Endothelial cell of umbilical vein (primary cell): ENCODE results near the gene CYP4V2. TPM values are rescaled to one million over a fixed set of nuclear protein-coding genes. Genes with fewer than 3 reads are reported as not detected.

Experiments
- BruUV-seq: library from RNA; stranded (reverse); fragments of 400-500 nt; replicated peaks from 2 replicates; lab custom pipeline; 2021; lab: Mats Ljungman, UMichigan
- CTCF ChIA-PET: fragments of 300-600, 350-600 bp; sonication (Branson Sonifier 250); formaldehyde crosslinking; loops from one replicate; lab custom pipeline; 2021; ENCODE audit warnings: antibody characterized with exemption, inconsistent platforms; lab: Charles Lee
- POLR2A ChIA-PET: fragments of 300-600, 350-600 bp; sonication (Branson Sonifier 250); formaldehyde crosslinking; loops from one replicate; lab custom pipeline; 2021; ENCODE audit warnings: antibody characterized with exemption, inconsistent platforms; lab: Charles Lee
- DNase-seq: peaks from one replicate; pipeline ENCODE4 v3.0.0-alpha.2; 2011; ENCODE audit warnings: low read depth, low spot score
- FAIRE-seq: peaks from 2 replicates; lab custom pipeline; 2011; peaks lifted over from hg19 to GRCh38; lab: Jason Lieb, UNC
- H2AFZ ChIP-seq: 2 replicates; pipeline ENCODE4 v1.6.0; 2012; ENCODE audit warnings: low read depth, low read length, control low read depth, inconsistent platforms
- H3K27ac ChIP-seq: 2 replicates; pipeline ENCODE4 v1.5.1; 2011; ENCODE audit warnings: low read depth, mild to moderate bottlenecking, control low read depth, low read length, moderate library complexity; ENCODE audit not compliant: insufficient read depth
- H3K27me3 ChIP-seq, 2 experiments: 2 replicates each; pipeline versions ENCODE4 v1.6.0 to v1.6.1; 2011; ENCODE audit warnings: low read length in 2 of 2, mixed read lengths in 1 of 2; ENCODE audit not compliant: control insufficient read depth in 2 of 2, insufficient read depth in 2 of 2
- H3K36me3 ChIP-seq, 2 experiments: 2 replicates in 1 of 2; 3 replicates in 1 of 2; pipeline ENCODE4 v1.5.1; 2011; ENCODE audit warnings: low read length in 2 of 2, mild to moderate bottlenecking in 1 of 2, moderate library complexity in 1 of 2; ENCODE audit not compliant: control insufficient read depth in 2 of 2, insufficient read depth in 2 of 2; ENCODE audit errors: extremely low read depth in 1 of 2
- H3K4me1 ChIP-seq: 3 replicates; pipeline ENCODE4 v1.5.1; 2011; ENCODE audit warnings: mild to moderate bottlenecking, low read length; ENCODE audit not compliant: control insufficient read depth, insufficient read depth; ENCODE audit errors: extremely low read depth
- H3K4me2 ChIP-seq: 2 replicates; pipeline ENCODE4 v1.6.1; 2011; ENCODE audit warnings: low read length, control low read depth, mixed read lengths; ENCODE audit not compliant: insufficient read depth
- H3K4me3 ChIP-seq, 3 experiments: fragments of 200-600 bp in 1 of 3; sonication (generic), shearing (Covaris generic) in 1 of 3; replicated peaks in 1 of 3; 2 replicates each; pipeline ENCODE4 v1.5.1; 2011 to 2016; ENCODE audit warnings: control low read depth in 3 of 3, low read length in 3 of 3, mild to moderate bottlenecking in 2 of 3, inconsistent platforms in 1 of 3, low read depth in 1 of 3, moderate library complexity in 1 of 3; ENCODE audit not compliant: insufficient read depth in 1 of 3
- H3K79me2 ChIP-seq: 2 replicates; pipeline ENCODE4 v1.6.0; 2012; ENCODE audit warnings: low read length, inconsistent platforms; ENCODE audit not compliant: control insufficient read depth, insufficient read depth
- H3K9ac ChIP-seq: replicated peaks from 2 replicates; pipeline ENCODE3; 2011; ENCODE audit warnings: low read length, control low read depth; ENCODE audit not compliant: insufficient read depth; ENCODE audit errors: extremely low read depth
- H3K9me1 ChIP-seq: replicated peaks from 3 replicates; pipeline ENCODE4 v1.6.0; 2011; ENCODE audit warnings: mild to moderate bottlenecking, low read length; ENCODE audit not compliant: control insufficient read depth, insufficient read depth; ENCODE audit errors: extremely low read depth
- H3K9me3 ChIP-seq: replicated peaks from 2 replicates; pipeline ENCODE4 v1.5.1; 2012; ENCODE audit warnings: low read length, inconsistent platforms; ENCODE audit not compliant: control insufficient read depth, insufficient read depth
- H4K20me1 ChIP-seq: replicated peaks from 2 replicates; pipeline ENCODE3; 2011; ENCODE audit warnings: mild to moderate bottlenecking, low read length; ENCODE audit not compliant: control insufficient read depth, insufficient read depth; ENCODE audit errors: extremely low read depth
- CTCF ChIP-seq, 2 donors: IDR thresholded peaks; 1 replicate in 1 of 2; 2 replicates in 1 of 2; pipeline ENCODE4 v1.5.1; 2011; ENCODE audit warnings: low read length in 2 of 2, mild to moderate bottlenecking in 2 of 2, moderate library complexity in 2 of 2, control low read depth in 1 of 2, inconsistent platforms in 1 of 2, low read depth in 1 of 2; ENCODE audit not compliant: insufficient read depth in 1 of 2; ENCODE audit errors: extremely low read depth in 1 of 2
- EZH2 ChIP-seq: IDR thresholded peaks from 2 replicates; pipeline ENCODE4 v1.6.1; 2012; ENCODE audit warnings: borderline replicate concordance, low read depth, mild to moderate bottlenecking, moderate library complexity, low read length, inconsistent platforms; ENCODE audit not compliant: severe bottlenecking
- FOS ChIP-seq: IDR thresholded peaks from 2 replicates; pipeline ENCODE4 v1.6.1; 2011; ENCODE audit warnings: mild to moderate bottlenecking, low read length, moderate library complexity, borderline replicate concordance; ENCODE audit not compliant: insufficient read depth
- GATA2 ChIP-seq: IDR thresholded peaks from 2 replicates; pipeline ENCODE4 v1.7.0; 2011; ENCODE audit warnings: low read depth, mild to moderate bottlenecking, moderate library complexity, mixed read lengths, low read length; ENCODE audit not compliant: insufficient read length, insufficient read depth
- JUN ChIP-seq: IDR thresholded peaks from 2 replicates; pipeline ENCODE4 v1.6.1; 2011; ENCODE audit warnings: borderline replicate concordance, low read depth; ENCODE audit not compliant: insufficient read length, insufficient read depth
- MAX ChIP-seq: IDR thresholded peaks from 2 replicates; pipeline ENCODE4 v1.6.1; 2011; ENCODE audit not compliant: insufficient read depth, insufficient read length
- MYC ChIP-seq: IDR thresholded peaks from one replicate; pipeline ENCODE4 v1.6.1; 2011; ENCODE audit warnings: mild to moderate bottlenecking, low read depth, low read length
- POLR2A ChIP-seq: IDR thresholded peaks from 2 replicates; pipeline ENCODE4 v1.6.1; 2012; ENCODE audit warnings: low read depth, mild to moderate bottlenecking, control low read depth, low read length
- POLR2AphosphoS5 ChIP-seq: IDR thresholded peaks from 2 replicates; pipeline ENCODE4 v1.6.1; 2012; ENCODE audit warnings: low read depth, mild to moderate bottlenecking, control low read depth, low read length, moderate library complexity; ENCODE audit not compliant: insufficient read depth
- dilution Hi-C: fragments of 300-500 bp; cut with MboI; formaldehyde crosslinking; loops from one replicate; pipeline ENCODE4 v1.15.0; 2019; ENCODE audit warnings: low sequenced_read_pairs; ENCODE audit not compliant: extremely low pct_ligation_motif_present
- intact Hi-C: fragments of 100-400 bp; cut with micrococcal nuclease; formaldehyde crosslinking; loops from one replicate; pipeline ENCODE4 v1.10.0; 2022
- polyA plus RNA-seq, 4 experiments: library from polyadenylated mRNA; depleted of rRNA in 3 of 4; stranded (reverse) in 3 of 4; unstranded in 1 of 4; fragments of >200 nt; gene quantifications; 2 replicates each; pipeline versions ENCODE4 v1.2.1 to v1.2.3, GENCODE V29; 2011 to 2012; ENCODE audit warnings: missing spikeins in 1 of 4
- total RNA-seq: library from RNA; stranded (reverse); gene quantifications from 2 replicates; pipeline ENCODE4 v1.2.3, GENCODE V29; 2021

Gene CYP4V2
- total and polyA plus RNA-seq, 2 donors (not counting 3 experiments of a cell fraction or from before 2014, with no cell fraction given): 0.28 to 1.7 TPM

- BruUV-seq: no TSS peak
- dilution Hi-C loops: no loop called here
- Histone ChIP-seq H3K9me3 (no peaks in the 10 kb centered on the region), H2AFZ (no peak overlapping the region), H4K20me1 (no peaks in the 10 kb centered on the region), H3K9me1 (no peaks in the 10 kb centered on the region), H3K4me2 (no peak overlapping the region), H3K9ac (no peak overlapping the region), H3K79me2 (no peaks in the 10 kb centered on the region), H3K4me1 (no peaks in the 10 kb centered on the region), H3K27ac (no peak overlapping the region), H3K27me3 (no peaks in the 10 kb centered on the region), H3K36me3 (no peaks in the 10 kb centered on the region), H3K4me3 (no peak overlapping the region)
- FAIRE-seq: no peak
- TF ChIP-seq POLR2AphosphoS5 (no peak), JUN (no peak), FOS (no peak), MAX (no peak), POLR2A (no peak), EZH2 (no peak), MYC (no peak), GATA2 (no peak), CTCF (IDR thresholded peaks at IDR 0.05; ENCODE audit: extremely low read depth in 1 of 2, insufficient read depth in 1 of 2, low read depth in 1 of 2, low read length in 2 of 2) (no peak)
- ChIA-PET CTCF (interaction anchor here (1.3 kb wide), 1 partner anchor 10 kb away, joined by 3 read pairs; no protein-coding TSS in a partner anchor), POLR2A (no interaction called here)
- intact Hi-C loops: no loop called here
- DNase-seq: no peak
These were observed 22.6 kb upstream of the CYP4V2 start for GRCh38 chr4:186168750-186169149.
